Natural killer cell (primary cell): ENCODE results near the gene JUN. TPM values are rescaled to one million over a fixed set of nuclear protein-coding genes. Genes with fewer than 3 reads are reported as not detected.

Source experiments
- ATAC-seq, 3 donors: fragments of 150-1000 bp in 2 of 3; fragments of 200-7000 bp in 1 of 3; cut with Tn5 transposase; 1 replicate in 1 of 3; 2 replicates in 2 of 3; pipeline ENCODE4 v1.10.0; 2021; ENCODE audit warnings: mild to moderate bottlenecking in 2 of 3, moderate library complexity in 2 of 3
- DNase-seq, 2 donors: peaks; one replicate each; pipeline versions ENCODE4 v3.0.0 to v3.0.0-alpha.2; 2013 to 2021; ENCODE audit warnings: mixed read lengths in 1 of 2
- H3K27ac ChIP-seq: one replicate; pipeline ENCODE4 v1.5.1; 2013; ENCODE audit warnings: mild to moderate bottlenecking, low read length
- H3K27me3 ChIP-seq: one replicate; pipeline ENCODE4 v1.6.1; 2013; ENCODE audit warnings: low read length; ENCODE audit not compliant: control insufficient read depth, insufficient read depth
- H3K36me3 ChIP-seq: one replicate; pipeline ENCODE4 v1.6.1; 2013; ENCODE audit warnings: low read length; ENCODE audit not compliant: control insufficient read depth, insufficient read depth
- H3K4me1 ChIP-seq: one replicate; pipeline ENCODE4 v1.6.1; 2013; ENCODE audit warnings: low read length; ENCODE audit not compliant: control insufficient read depth, insufficient read depth
- H3K4me3 ChIP-seq: one replicate; pipeline ENCODE4 v1.5.1; 2013; ENCODE audit warnings: low read length
- H3K9me3 ChIP-seq: one replicate; pipeline ENCODE4 v1.6.1; 2013; ENCODE audit warnings: low read length; ENCODE audit not compliant: control insufficient read depth, insufficient read depth
- H3K27ac Mint-ChIP-seq, 2 donors: one replicate each; pipeline ENCODE4 v1.8.0; 2022; ENCODE audit warnings: mild to moderate bottlenecking in 2 of 2, mixed read lengths in 2 of 2, moderate library complexity in 1 of 2
- H3K27me3 Mint-ChIP-seq, 2 donors: one replicate each; pipeline ENCODE4 v1.8.0; 2022; ENCODE audit warnings: low read depth in 2 of 2, mixed read lengths in 2 of 2
- H3K36me3 Mint-ChIP-seq: one replicate; pipeline ENCODE4 v1.8.0; 2022; ENCODE audit warnings: mixed read lengths
- H3K4me1 Mint-ChIP-seq, 2 donors: one replicate each; pipeline ENCODE4 v1.8.0; 2022; ENCODE audit warnings: mixed read lengths in 2 of 2
- H3K4me3 Mint-ChIP-seq: one replicate; pipeline ENCODE4 v1.8.0; 2022; ENCODE audit warnings: mild to moderate bottlenecking, moderate library complexity, mixed read lengths
- H3K9me3 Mint-ChIP-seq, 2 donors: one replicate each; pipeline ENCODE4 v1.8.0; 2022; ENCODE audit warnings: mixed read lengths in 2 of 2
- WGBS: methylation state at CpG from one replicate; pipeline ENCODE4 v1.1.7; 2013; ENCODE audit warnings: missing lambda C conversion rate; ENCODE audit not compliant: insufficient coverage; 5-methylcytosine and 5-hydroxymethylcytosine counted together
- intact Hi-C: fragments of 100-400 bp; cut with micrococcal nuclease; formaldehyde crosslinking; loops from one replicate; pipeline ENCODE4 v1.14.2; 2022
- total RNA-seq, 4 donors: library from RNA; stranded (reverse); fragments of 120-200 nt in 1 of 4; gene quantifications; one replicate each; pipeline versions ENCODE4 v1.2.3 to v1.2.4, GENCODE V29; 2013 to 2022
- TF ChIP-seq, protein P1 (sequence below): fragments of 200-600 bp; IDR thresholded peaks from one replicate; pipeline ENCODE4 v1.8.0; 2022; ENCODE audit warnings: antibody characterized with exemption

The JUN gene
- total RNA-seq, 3 donors from 2014 or later (not counting 1 experiment from before 2014, with no cell fraction given): 1,209 to 1,942 (median 1,808) TPM

GRCh38 chr1:58789322-58789856 is 5.5 kb upstream of the JUN start:
- Mint-ChIP-seq H3K4me1 (peaks cover 31 to 45% of the 10 kb centered on the region in 2 donors), H3K27ac (no peak overlapping the region), H3K9me3 (no peaks in the 10 kb centered on the region), H3K36me3 (no peaks in the 10 kb centered on the region), H3K4me3 (no peak overlapping the region), H3K27me3 (no peaks in the 10 kb centered on the region)
- Histone ChIP-seq H3K27ac (no peak overlapping the region), H3K27me3 (no peaks in the 10 kb centered on the region), H3K36me3 (peaks cover 1% of the 10 kb centered on the region), H3K4me3 (no peak overlapping the region), H3K4me1 (peaks cover 8% of the 10 kb centered on the region), H3K9me3 (no peaks in the 10 kb centered on the region)
- 92% methylated on average over 6 of the region's 6 CpGs for whole genome bisulfite sequencing
- DNase-seq: no peak
- TF ChIP-seq, protein P1, sequence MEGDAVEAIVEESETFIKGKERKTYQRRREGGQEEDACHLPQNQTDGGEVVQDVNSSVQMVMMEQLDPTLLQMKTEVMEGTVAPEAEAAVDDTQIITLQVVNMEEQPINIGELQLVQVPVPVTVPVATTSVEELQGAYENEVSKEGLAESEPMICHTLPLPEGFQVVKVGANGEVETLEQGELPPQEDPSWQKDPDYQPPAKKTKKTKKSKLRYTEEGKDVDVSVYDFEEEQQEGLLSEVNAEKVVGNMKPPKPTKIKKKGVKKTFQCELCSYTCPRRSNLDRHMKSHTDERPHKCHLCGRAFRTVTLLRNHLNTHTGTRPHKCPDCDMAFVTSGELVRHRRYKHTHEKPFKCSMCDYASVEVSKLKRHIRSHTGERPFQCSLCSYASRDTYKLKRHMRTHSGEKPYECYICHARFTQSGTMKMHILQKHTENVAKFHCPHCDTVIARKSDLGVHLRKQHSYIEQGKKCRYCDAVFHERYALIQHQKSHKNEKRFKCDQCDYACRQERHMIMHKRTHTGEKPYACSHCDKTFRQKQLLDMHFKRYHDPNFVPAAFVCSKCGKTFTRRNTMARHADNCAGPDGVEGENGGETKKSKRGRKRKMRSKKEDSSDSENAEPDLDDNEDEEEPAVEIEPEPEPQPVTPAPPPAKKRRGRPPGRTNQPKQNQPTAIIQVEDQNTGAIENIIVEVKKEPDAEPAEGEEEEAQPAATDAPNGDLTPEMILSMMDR: no peak
- intact Hi-C loops: loop anchor here (10.0 kb wide), 2 partner anchors 95 to 255 kb away; no protein-coding TSS in a partner anchor
- ATAC-seq: no peak

GRCh38 chr1:58788259-58788658 is 4.4 kb upstream of the JUN start:
- DNase-seq: no peak
- Mint-ChIP-seq H3K27ac (peak overlapping the region in 1 of 2 donors; percentile 96), H3K4me1 (peaks cover 30 to 55% of the 10 kb centered on the region in 2 donors), H3K27me3 (peaks cover 0 to 4% of the 10 kb centered on the region in 2 donors), H3K36me3 (no peaks in the 10 kb centered on the region), H3K4me3 (peak overlapping the region; percentile 14), H3K9me3 (no peaks in the 10 kb centered on the region)
- no peak for ATAC-seq
- intact Hi-C loops: loop anchor here (10.0 kb wide), 2 partner anchors 97 to 257 kb away; no protein-coding TSS in a partner anchor
- TF ChIP-seq, protein P1: no peak
- Histone ChIP-seq H3K27ac (no peak overlapping the region), H3K9me3 (no peaks in the 10 kb centered on the region), H3K27me3 (no peaks in the 10 kb centered on the region), H3K4me1 (peaks cover 8% of the 10 kb centered on the region), H3K36me3 (peaks cover 1% of the 10 kb centered on the region), H3K4me3 (no peak overlapping the region)
- WGBS: 79% methylated on average over 2 of the region's 3 CpGs

GRCh38 chr1:58786927-58787245 is 3.0 kb upstream of the JUN start:
- H3K4me1 ChIP-seq: peaks cover 18% of the 10 kb centered on the region
- intact Hi-C loops: loop anchor here (10.0 kb wide), 2 partner anchors 98 to 258 kb away; no protein-coding TSS in a partner anchor
- H3K4me3 ChIP-seq: no peak overlapping the region
- H3K27ac ChIP-seq: no peak overlapping the region
- DNase-seq: peak in 1 of 2 donors; percentile 15
- no peaks in the 10 kb centered on the region for H3K9me3 ChIP-seq
- Mint-ChIP-seq H3K4me1 (peaks cover 43 to 64% of the 10 kb centered on the region in 2 donors), H3K4me3 (peak overlapping the region; percentile 5), H3K27ac (peak overlapping the region; percentile 96 to 99), H3K36me3 (no peaks in the 10 kb centered on the region), H3K27me3 (peaks cover 0 to 7% of the 10 kb centered on the region in 2 donors), H3K9me3 (peaks cover 0 to 2% of the 10 kb centered on the region in 2 donors)
- H3K36me3 ChIP-seq: peaks cover 1% of the 10 kb centered on the region
- ATAC-seq: no peak
- no peaks in the 10 kb centered on the region for H3K27me3 ChIP-seq
- WGBS: 80% methylated on average over 2 of the region's 2 CpGs
- TF ChIP-seq, protein P1: no peak
